Endodermal cell (in vitro differentiated cells): ENCODE data around the gene INPP5F. TPM values are rescaled to one million over a fixed set of nuclear protein-coding genes. Genes with fewer than 3 reads are reported as not detected.

Experiments
- DNase-seq: peaks from one replicate; pipeline ENCODE4 v3.0.0-alpha.2; 2017
- H3K27ac ChIP-seq: 2 replicates; pipeline ENCODE4 v1.5.1; 2013; ENCODE audit warnings: mild to moderate bottlenecking, low read depth, low read length, moderate library complexity
- H3K27me3 ChIP-seq: 2 replicates; pipeline ENCODE4 v1.6.1; 2013; ENCODE audit warnings: mild to moderate bottlenecking, low read length, moderate library complexity; ENCODE audit not compliant: insufficient read depth, control insufficient read depth, poor library complexity, severe bottlenecking
- H3K36me3 ChIP-seq: 2 replicates; pipeline ENCODE4 v1.7.0; 2013; ENCODE audit warnings: mild to moderate bottlenecking, low read length, moderate library complexity; ENCODE audit not compliant: control insufficient read depth, insufficient read depth
- H3K4me1 ChIP-seq: one replicate; pipeline ENCODE4 v1.7.0; 2013; ENCODE audit warnings: low read length; ENCODE audit not compliant: control insufficient read depth, insufficient read depth
- H3K4me3 ChIP-seq: 2 replicates; pipeline ENCODE4 v1.5.1; 2013; ENCODE audit warnings: mild to moderate bottlenecking, low read length, moderate library complexity
- H3K9ac ChIP-seq: 2 replicates; pipeline ENCODE4 v1.6.1; 2013; ENCODE audit warnings: mild to moderate bottlenecking, low read length, moderate library complexity; ENCODE audit not compliant: poor library complexity, severe bottlenecking; ENCODE audit errors: extremely low read depth
- H3K9me3 ChIP-seq: 2 replicates; pipeline ENCODE4 v1.6.1; 2013; ENCODE audit warnings: mild to moderate bottlenecking, low read length, moderate library complexity; ENCODE audit not compliant: control insufficient read depth
- H3K27ac Mint-ChIP-seq: 2 replicates; pipeline ENCODE4 v1.8.0; 2020; ENCODE audit warnings: mixed read lengths
- H3K27me3 Mint-ChIP-seq: 2 replicates; pipeline ENCODE4 v1.8.0; 2021; ENCODE audit warnings: mild to moderate bottlenecking, mixed read lengths; ENCODE audit not compliant: insufficient read depth
- H3K36me3 Mint-ChIP-seq: 2 replicates; pipeline ENCODE4 v1.8.0; 2020; ENCODE audit warnings: low read depth, mixed read lengths
- H3K4me1 Mint-ChIP-seq: 2 replicates; pipeline ENCODE4 v1.8.0; 2020; ENCODE audit warnings: mixed read lengths
- H3K4me3 Mint-ChIP-seq: 2 replicates; pipeline ENCODE4 v1.8.0; 2020; ENCODE audit warnings: mild to moderate bottlenecking, moderate library complexity, mixed read lengths
- H3K9me3 Mint-ChIP-seq: 2 replicates; pipeline ENCODE4 v1.8.0; 2020; ENCODE audit warnings: mild to moderate bottlenecking, mixed read lengths
- WGBS, 2 experiments: methylation state at CpG; one replicate each; pipeline versions ENCODE4 v1.1.5 to v1.1.7; 2013; ENCODE audit warnings: missing lambda C conversion rate in 2 of 2, mixed read lengths in 1 of 2; ENCODE audit not compliant: insufficient coverage in 1 of 2, insufficient read length in 1 of 2; 5-methylcytosine and 5-hydroxymethylcytosine counted together
- total RNA-seq, 2 donors: library from RNA; stranded (reverse); fragmentation: NEBNext Ultra II Directional in 1 of 2; extraction: Animal tissue kit (Norgen Biotek cat#: 25700) in 1 of 2; gene quantifications; 2 replicates in 1 of 2; 3 replicates in 1 of 2; pipeline ENCODE4 v1.2.1, GENCODE V29; 2021
- TF ChIP-seq, protein P1 (sequence below): fragments of 200-600 bp; sonication (generic); conservative IDR thresholded peaks from 2 replicates; pipeline ENCODE4 v1.5.0; 2021; ENCODE audit warnings: antibody characterized with exemption, mild to moderate bottlenecking

INPP5F gene
- total RNA-seq, 2 donors from 2014 or later, result 74.4 to 75.6 TPM

DNA sequence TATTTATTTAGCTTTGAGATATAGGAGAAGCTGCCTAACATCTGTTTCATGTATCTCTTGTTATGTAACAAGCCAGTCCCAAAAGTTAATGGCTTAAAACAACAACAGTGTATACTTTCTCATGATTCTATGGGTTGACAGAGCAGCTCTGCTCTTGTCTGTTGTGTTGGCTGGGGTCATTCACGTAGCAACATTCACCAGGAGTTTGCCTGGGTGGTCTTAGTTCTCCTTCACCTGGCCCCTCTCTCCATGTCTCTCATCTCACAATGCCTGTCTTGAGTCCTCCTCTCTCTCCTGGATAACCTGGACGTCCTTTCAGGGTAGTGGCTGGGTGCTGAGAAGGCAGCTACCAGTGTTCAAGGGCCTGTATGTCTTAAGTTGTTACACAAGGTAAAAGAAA is 27.5 kb downstream of the INPP5F start:
- Histone ChIP-seq H3K27ac (no peak overlapping the region), H3K27me3 (no peaks in the 10 kb centered on the region), H3K36me3 (peaks cover 16% of the 10 kb centered on the region), H3K4me1 (peaks cover 2% of the 10 kb centered on the region), H3K4me3 (no peak overlapping the region), H3K9ac (no peak overlapping the region), H3K9me3 (peaks cover 3% of the 10 kb centered on the region)
- peaks cover 9% of the 10 kb centered on the region for H3K4me1 Mint-ChIP-seq
- no peak for DNase-seq
- TF ChIP-seq, protein P1, sequence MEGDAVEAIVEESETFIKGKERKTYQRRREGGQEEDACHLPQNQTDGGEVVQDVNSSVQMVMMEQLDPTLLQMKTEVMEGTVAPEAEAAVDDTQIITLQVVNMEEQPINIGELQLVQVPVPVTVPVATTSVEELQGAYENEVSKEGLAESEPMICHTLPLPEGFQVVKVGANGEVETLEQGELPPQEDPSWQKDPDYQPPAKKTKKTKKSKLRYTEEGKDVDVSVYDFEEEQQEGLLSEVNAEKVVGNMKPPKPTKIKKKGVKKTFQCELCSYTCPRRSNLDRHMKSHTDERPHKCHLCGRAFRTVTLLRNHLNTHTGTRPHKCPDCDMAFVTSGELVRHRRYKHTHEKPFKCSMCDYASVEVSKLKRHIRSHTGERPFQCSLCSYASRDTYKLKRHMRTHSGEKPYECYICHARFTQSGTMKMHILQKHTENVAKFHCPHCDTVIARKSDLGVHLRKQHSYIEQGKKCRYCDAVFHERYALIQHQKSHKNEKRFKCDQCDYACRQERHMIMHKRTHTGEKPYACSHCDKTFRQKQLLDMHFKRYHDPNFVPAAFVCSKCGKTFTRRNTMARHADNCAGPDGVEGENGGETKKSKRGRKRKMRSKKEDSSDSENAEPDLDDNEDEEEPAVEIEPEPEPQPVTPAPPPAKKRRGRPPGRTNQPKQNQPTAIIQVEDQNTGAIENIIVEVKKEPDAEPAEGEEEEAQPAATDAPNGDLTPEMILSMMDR, result no peak
- 95 to 100% methylated on average over 1 to 2 of the region's 2 CpGs for WGBS, 2 experiments
- H3K27me3 Mint-ChIP-seq, result no peaks in the 10 kb centered on the region
- H3K36me3 Mint-ChIP-seq, result peaks cover 10% of the 10 kb centered on the region
- no peak overlapping the region for H3K27ac Mint-ChIP-seq
- peaks cover 3% of the 10 kb centered on the region for H3K9me3 Mint-ChIP-seq
- no peak overlapping the region for H3K4me3 Mint-ChIP-seq

DNA sequence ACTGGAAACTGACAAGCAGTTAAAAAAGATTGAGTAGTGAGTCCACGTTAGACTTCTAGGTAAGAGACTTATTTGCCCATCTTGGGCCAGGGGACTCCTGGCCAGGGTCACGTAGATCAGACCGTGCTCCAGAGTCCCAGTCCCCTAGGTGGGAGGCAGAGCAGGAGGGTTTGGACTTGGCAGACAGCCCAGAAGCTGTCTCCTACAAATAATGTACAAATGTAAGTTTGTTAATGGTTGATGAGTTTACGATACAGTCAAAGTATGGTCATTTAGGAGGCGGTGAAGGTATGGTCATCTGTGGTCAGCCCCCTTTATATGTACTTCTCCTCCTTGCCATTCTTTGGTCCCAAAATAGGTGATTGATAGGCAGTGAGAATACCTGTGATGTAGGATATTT is 28.2 kb downstream of the INPP5F start:
- Histone ChIP-seq H3K36me3 (peaks cover 14% of the 10 kb centered on the region), H3K27me3 (no peaks in the 10 kb centered on the region), H3K27ac (no peak overlapping the region), H3K4me3 (no peak overlapping the region), H3K4me1 (peaks cover 2% of the 10 kb centered on the region), H3K9me3 (no peaks in the 10 kb centered on the region), H3K9ac (no peak overlapping the region)
- H3K27ac Mint-ChIP-seq, result no peak overlapping the region
- TF ChIP-seq, protein P1, result no peak
- peaks cover 11% of the 10 kb centered on the region for H3K36me3 Mint-ChIP-seq
- peaks cover 9% of the 10 kb centered on the region for H3K4me1 Mint-ChIP-seq
- WGBS, 2 experiments, result 88 to 94% methylated on average over 3 to 5 of the region's 5 CpGs
- DNase-seq, result no peak
- H3K9me3 Mint-ChIP-seq, result no peaks in the 10 kb centered on the region
- H3K27me3 Mint-ChIP-seq, result no peaks in the 10 kb centered on the region
- H3K4me3 Mint-ChIP-seq, result no peak overlapping the region

DNA sequence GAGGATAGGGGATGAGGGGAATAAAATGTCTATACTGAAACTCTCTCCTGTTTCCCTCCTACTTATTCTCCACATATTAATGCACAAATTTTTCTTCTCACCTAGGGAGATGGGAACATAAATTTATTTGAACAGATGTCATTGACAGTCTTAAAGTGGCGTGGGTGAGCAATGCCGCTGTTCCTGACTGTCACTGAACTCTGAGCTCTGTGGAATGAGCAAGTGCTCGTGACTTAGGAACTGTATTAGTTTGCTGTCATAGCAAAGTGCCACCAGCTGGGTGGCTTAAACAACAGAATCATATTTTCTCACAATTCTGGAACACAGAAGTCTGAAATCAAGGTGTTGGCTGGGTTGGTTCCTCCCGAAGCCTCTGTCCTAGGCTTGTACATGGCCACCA is 29.1 kb downstream of the INPP5F start:
- Mint-ChIP-seq H3K4me1 (peaks cover 9% of the 10 kb centered on the region), H3K9me3 (no peaks in the 10 kb centered on the region), H3K27me3 (no peaks in the 10 kb centered on the region), H3K27ac (no peak overlapping the region), H3K4me3 (no peak overlapping the region), H3K36me3 (peaks cover 9% of the 10 kb centered on the region)
- no peaks in the 10 kb centered on the region for H3K9me3 ChIP-seq
- no peak overlapping the region for H3K27ac ChIP-seq
- H3K9ac ChIP-seq, result no peak overlapping the region
- TF ChIP-seq, protein P1, result no peak
- 91 to 95% methylated on average over 4 of the region's 4 CpGs for WGBS, 2 experiments
- H3K36me3 ChIP-seq, result peaks cover 14% of the 10 kb centered on the region
- no peaks in the 10 kb centered on the region for H3K27me3 ChIP-seq
- peaks cover 2% of the 10 kb centered on the region for H3K4me1 ChIP-seq
- no peak overlapping the region for H3K4me3 ChIP-seq
- DNase-seq, result no peak
